Stimulated activated CD4-positive, alpha-beta T cell treated with anti-CD3 and anti-CD28 coated beads, Interleukin-1b, Interleukin-23, amount 100 ng/mL, for 4 hours (primary cell): ENCODE results near the gene CYP26A1.

Source experiments
- DNase-seq, 2 donors: peaks; one replicate each; pipeline ENCODE4 v3.0.0-alpha.2; 2020; ENCODE audit warnings: low read depth in 2 of 2

The CYP26A1 gene

GRCh38 chr10:93121311-93121710 is 47.6 kb downstream of the CYP26A1 start:
- DNase-seq: no peak

DNA sequence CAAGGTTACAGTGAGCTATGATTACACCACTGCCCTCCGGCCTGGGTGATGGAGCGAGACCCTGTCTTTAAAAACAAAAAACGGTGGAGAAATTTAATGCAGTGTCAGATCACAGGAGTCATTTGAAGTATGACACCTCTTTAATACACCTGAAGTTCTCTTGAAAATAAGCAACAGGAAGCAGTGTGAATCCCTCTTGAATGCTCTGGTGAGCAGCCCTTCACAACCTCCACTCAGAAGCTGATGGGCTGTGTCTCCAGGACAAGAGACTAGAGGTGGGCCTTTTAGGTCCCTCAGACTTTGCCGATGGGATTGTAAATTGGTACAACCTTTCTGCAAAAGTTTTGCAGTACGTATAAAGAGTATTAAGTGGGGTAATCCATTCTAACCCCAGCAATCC is 50.1 kb downstream of the CYP26A1 start:
- no peak for DNase-seq

- no peak for DNase-seq
Observed at GRCh38 chr10:93124580-93125318, 51.1 kb downstream of the CYP26A1 start.

DNA sequence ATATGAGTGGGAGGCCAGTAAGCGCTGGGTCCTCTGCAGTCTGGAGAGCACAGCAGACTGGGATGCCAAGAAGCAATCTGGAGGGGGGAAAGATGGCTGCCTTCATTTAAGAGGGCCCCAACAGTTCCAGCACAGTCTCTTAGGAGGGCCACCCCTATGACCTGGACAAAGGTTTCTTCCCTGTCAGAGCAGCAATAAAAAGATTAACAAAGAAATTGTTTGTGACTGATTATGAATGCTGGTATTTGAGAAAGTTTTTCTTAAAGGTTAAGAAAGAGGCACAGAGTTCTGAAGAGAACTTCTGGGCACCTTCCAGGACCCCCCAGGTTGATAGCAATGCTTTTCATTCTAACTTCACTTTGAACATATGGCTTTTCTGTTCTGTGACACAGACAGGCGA is 52.3 kb downstream of the CYP26A1 start:
- no peak for DNase-seq

- DNase-seq: no peak
Observed at GRCh38 chr10:93126483-93127052, 52.9 kb downstream of the CYP26A1 start.
